KBM-7 (cell line): ENCODE results near the gene SLAMF8.

Experiments
- DNase-seq: peaks from one replicate; pipeline ENCODE4 v3.0.0-alpha.2; 2015
- in situ Hi-C: fragments of 300-500 bp; cut with MboI; formaldehyde crosslinking; loops from 2 replicates; pipeline ENCODE4 v1.14.3; 2020; ENCODE audit warnings: low sequenced_read_pairs, low pct_unique_long_range_greater_than_20kb, mixed read lengths

The SLAMF8 gene

DNA sequence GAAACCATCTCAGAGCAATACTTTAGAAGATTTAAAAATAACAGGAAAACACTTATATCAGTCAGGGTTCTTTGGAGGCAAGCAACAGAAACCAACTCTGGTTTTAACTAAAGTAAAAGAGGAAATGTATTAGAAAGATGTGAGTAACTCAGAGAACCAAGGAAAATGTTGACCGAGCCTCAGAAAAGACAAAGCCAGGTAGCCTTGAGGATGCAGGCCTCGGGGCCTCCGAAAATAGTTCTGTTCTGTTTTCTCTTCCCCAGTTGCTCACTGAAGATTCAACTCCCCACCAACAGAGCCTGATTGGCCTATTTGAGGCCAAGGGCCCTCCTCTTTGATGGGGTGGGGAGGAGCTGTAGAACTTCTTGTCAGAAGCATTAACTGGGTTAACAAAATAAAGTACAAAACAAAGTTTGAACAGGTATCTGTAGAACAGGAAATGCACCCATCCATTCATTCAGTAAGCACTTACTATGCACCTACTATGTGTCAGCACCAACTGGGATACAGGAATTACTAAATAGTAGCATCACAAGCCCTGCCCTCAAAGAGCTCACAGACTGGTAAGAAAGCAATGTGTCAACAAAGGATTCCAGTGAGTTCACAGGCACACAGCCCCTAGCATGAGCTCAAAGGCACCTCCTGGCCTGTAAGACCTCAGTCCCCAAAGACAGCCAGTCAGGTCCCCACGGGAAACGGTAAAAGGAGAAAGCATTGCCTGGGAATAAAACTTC lies 12.6 kb downstream of the SLAMF8 start:
- DNase-seq = no peak

DNA sequence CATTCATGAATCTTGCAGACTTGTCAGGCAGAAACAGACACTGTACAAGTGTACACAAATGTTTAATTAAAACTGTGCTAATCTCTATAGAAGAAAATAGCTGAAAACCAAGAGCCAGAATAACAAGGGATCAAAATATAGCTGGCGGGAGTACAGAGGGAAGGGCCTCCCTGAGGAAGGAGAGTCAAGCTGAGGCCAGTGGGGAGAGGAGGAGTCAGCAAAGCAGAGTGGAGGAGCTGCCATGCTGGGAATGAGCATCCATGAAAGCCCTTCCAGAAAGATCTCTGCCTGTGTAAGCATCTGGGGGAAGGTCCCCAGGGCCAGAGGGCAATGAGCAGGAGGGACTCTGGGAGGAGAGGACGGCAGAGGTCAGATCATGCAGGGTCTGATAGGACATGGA lies 15.1 kb downstream of the SLAMF8 start:
- in situ Hi-C loops = no loop called here
- no peak for DNase-seq

More for the DNA sequence above, 12.6 kb downstream of the SLAMF8 start:
- in situ Hi-C loops = no loop called here

DNA sequence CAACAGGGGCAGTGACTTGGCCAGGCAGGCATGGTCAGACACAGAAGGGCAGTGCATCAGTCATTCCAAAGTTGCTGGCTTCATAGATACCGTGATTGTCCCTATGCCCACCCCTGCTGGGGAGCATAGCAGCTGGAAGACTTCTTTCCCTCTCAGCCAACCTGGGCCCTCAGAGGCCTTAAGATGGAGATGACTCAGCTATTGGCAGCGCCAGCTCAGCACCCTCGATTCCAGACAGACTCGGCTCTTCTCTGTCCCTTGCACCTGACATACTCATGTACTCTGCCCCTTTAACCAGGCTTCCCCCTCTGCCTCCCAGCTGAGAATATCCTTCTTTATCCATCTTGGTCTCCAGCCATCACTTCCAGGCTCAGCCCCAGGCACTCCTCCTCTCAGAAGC lies 16.8 kb downstream of the SLAMF8 start:
- in situ Hi-C loops = no loop called here
- no peak for DNase-seq

DNA sequence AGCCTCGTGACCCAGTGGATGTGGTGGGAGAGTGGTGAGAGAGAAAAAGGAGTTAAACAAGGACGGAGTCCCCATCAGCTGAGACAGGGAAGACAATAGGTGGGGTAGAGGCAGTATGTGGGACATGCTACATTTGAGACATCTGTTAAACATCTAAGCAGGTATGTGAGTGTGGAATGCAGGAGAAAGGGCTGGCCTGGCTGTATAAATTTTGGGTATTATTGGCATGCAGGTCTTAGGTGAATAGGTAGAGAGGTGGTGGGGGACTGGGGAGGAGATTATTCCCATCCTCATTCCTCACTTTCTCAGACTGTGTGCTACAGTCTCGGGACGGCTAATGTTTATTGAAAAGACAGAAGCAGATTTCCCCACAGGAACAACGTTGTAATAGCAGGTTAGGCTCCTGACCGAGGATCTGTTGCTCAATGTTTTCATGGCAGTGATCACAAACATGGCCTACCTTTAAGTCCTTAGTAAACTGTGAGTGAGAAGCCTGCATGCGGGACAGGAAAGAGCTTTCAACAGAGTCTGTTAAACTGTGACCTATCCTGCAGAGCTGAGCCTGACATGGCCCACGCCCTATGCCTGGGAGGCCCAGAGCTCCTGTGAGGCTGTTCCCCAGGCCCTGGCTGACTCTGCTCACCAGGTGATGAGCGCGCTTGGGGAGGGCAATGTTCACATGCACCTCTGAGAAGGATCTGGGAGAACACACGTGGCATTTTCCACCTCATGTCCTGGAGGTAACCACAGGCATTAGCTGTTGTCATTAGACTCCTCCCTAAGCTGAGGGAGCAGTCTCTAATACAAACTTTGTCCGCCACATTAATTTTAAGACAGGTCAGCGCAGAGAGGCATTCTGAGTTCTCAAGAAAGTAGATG lies 19.3 kb downstream of the SLAMF8 start:
- in situ Hi-C loops = no loop called here
- DNase-seq = no peak

DNA sequence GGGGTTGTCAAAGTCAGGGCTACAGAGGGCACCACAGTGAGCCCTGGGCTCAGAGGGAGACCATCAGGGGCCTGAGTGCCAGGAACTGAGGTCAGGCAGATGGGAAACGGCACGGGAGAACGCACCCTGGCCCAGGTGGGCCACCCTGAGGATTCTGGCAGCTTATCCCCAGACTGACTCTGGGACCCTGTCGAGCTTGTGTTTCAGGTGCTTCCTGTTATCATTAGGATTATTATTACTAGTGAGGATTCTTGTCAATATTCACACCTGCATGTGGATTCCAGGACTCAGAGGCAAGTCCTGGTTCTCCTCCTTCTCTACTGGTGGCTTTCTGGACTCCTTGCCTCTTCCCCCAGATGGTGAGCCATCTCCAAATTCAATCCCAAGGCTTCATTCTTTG lies 20.6 kb downstream of the SLAMF8 start:
- DNase-seq = no peak
- in situ Hi-C loops = no loop called here

DNA sequence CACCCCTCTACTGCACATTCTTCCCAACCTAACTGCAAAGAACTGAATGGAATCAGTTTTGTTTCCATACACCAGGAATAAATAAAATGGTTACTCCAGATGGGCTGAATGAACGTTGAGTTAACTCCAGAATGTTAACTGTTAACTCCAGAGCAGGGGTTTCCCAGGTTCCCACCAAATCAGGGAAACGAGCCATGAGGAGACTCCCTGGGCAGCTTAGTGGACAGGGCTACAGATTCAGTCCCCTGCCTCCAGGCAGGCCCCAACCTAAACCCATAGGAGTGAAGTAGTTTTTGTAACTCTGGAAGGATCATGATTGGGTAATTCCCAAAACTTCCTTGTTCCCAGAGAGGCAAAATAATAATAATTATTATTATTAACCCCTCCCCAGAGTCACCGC lies 21.7 kb downstream of the SLAMF8 start:
- DNase-seq = no peak

DNA sequence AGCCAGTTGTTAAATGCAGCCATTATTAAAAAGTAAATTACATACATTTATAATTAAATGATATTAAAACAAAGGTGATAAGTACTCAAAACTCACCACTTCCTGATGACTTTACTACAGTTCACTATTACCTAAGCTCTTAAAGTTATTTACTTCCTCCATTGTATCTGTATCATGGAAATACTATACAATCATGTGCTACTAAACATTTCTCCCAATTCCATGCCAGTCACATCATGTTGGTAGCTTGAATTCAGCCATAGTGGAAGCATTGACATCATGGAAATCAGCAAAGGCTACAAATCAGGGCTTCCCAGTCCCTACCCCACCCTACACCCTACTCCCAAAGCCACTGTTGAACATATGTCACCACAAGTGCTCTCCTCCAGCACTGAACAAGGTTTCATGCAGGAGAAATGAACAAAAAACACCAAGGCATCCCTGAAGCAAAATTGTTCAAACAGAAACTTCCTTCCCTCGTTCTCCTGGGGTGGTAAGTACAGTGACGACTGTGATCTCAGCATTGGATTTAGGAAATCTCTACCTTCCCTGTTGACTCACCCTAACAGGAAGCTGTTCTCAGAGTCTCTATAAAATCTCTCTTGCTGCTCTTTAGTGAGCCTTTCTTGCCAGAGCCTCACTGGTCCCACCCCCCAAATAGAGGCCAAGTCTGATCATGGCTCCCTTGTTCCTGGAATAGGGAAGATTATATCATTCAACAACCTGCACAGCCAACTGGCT lies 23.1 kb downstream of the SLAMF8 start:
- DNase-seq = no peak
- in situ Hi-C loops = no loop called here

More for the DNA sequence above, 21.7 kb downstream of the SLAMF8 start:
- in situ Hi-C loops = no loop called here

DNA sequence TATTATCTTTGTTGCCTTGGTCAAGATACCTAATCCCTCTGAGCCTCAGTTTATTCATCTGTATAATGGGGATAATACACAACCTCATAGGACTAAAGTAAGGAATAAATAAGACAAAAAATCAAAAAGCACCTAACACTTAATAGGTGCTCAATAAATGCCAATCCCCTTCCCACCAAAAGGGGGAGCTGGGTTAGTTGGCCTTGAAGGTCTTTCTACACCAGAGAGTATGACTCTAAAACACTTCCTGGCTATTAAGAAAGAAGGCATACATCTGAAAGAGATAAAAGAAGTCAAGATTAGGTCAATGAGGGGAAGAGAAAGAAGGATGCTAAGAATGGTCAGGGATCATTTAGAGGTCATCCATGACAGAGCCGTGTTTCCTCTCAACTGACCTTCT lies 24.7 kb downstream of the SLAMF8 start:
- in situ Hi-C loops = no loop called here
- DNase-seq = no peak

DNA sequence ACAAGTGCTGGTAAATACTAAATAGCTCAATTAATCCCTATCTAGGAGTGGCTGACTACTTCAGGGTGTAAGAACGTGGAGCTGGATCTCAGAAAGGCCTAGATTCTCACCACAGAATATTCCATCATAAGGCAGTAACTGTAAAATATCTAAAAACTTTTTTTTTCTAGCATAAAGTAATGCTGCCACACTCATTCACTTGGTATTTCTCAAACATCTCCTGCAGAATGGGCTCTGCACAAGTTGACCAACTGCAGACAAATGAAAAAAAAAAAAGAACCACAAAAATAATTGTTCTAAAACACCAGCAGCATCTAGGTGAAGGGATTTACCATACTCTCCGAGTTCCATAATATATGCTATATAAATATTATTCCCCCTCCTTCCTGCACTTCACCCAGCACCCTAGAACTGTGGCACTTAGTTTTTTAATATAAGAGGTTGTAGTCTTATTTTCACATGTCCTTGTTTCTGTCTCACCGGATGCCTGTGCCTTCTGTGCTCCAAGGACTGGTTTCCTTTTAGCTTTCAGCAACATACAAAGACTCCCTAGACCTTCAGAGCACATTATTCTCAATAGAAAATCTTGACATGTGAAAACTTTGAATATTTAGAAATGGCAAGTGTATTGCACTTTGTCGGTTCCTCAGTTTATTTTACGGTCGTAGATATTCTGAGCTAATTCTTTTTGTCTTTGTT lies 26.9 kb downstream of the SLAMF8 start:
- DNase-seq = no peak
- in situ Hi-C loops = no loop called here

DNA sequence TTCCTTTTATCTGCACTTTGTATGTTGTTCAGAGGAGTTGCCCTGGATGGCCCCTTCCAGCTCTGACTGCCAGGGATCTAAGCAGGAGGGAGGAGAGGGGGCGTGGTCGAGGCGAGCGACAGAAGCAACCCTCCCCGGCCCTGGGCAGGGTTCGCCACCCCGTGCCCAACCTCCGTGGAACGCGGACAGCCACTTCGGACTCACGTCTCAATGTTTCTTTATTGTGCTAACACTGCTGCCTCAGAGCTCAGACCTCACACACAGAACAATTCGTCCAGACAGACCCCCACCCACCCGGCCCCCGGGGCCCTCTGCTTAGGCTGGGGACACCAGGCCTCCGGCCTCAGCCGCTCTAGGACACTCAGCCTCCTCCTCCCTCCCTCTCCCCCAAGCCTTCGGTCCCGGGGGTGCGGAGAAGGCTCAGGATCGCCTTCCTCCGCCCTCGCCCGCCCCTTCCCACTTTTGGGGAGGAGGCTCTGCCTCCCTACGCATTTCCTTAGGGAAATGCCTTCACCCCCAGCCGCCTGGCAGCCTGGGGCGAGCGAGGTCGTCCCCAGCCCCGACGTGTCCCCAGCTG lies 27.5 kb downstream of the SLAMF8 start:
- no peak for DNase-seq
- in situ Hi-C loops = no loop called here

DNA sequence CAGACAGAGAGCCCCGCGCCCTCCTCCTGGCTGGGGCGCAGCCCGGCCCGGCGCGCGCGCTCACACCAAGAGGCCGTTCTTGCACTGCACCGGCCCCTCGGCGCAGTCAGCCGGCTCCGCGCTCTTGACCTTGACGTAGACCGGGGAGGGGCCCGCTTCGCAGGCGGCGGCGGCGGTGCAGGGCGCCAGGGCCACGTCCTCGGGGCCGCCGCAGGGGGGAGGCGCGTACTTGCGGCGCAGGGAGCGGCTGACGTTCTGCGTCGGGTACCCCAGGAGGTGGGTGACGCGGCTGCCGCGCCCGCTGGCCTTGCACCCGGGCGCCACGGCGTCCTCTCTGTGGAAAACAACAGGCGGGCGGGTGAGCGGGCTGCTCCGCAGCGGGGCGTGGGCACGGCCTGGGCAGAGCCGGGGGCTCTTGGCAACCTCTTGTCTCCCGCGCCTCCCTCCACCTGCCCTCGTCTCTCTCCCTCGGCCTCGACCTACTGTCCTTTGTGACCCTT lies 28.1 kb downstream of the SLAMF8 start:
- in situ Hi-C loops = no loop called here
- peak; percentile 36 for DNase-seq

DNA sequence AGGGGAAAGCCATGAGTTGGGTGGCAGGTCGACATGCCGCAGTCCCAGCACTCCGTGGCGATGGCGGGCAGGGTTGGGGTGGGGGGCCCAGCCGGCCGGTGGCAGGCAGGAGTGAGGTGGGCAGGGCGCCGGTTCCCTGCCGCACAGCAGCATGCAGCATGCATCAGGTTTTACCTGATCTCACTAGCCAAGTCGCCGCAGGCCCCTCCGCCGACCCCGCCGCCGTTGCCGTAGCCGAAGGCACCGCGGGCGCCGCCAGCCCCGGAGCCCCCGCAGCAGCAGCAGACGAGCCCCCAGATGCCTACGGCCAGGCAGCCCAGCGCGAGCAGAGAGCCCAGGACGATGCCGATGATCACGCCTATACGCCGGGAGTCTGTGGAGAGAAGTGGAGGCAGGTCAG lies 29.0 kb downstream of the SLAMF8 start:
- in situ Hi-C loops = no loop called here
- DNase-seq = no peak

DNA sequence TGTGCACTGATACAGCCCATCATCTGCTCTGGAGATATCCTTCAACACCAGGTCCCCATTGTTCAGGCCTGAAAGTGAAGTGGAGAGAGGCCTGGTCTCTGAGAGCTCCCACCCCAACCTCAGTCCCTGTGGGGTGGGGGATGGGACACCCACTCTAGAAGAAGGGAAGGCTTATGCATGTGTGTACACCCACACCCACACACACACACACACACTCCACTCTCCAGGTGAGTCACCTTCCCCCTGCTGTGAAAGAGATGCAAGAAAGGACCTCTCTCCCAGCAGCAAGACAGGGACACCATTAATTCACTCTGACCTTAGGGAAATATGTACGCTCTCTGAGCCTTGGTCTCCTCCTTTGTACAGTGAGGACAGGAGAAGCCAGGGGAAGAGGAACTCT lies 29.9 kb downstream of the SLAMF8 start:
- no peak for DNase-seq
- in situ Hi-C loops = no loop called here

DNA sequence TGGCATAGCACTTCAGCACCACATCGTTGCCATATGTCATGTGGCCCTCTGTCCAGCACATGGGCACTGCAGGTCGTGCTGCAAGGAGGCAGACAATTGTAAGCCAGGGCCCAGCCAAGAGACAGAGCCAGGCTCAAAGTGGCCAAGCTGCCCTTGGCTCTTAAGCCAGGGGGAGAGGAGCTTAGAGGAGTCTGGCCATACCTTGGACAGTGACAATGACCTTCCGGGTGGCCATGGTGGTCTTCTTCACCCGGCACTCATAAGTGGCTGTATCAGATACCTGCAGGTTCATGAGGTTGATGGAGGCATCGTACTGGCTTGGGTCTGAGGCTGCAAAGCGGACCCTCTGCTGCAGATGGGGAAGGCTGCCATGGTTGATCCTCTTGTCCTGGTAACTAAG lies 31.2 kb downstream of the SLAMF8 start:
- in situ Hi-C loops = no loop called here
- DNase-seq = no peak

DNA sequence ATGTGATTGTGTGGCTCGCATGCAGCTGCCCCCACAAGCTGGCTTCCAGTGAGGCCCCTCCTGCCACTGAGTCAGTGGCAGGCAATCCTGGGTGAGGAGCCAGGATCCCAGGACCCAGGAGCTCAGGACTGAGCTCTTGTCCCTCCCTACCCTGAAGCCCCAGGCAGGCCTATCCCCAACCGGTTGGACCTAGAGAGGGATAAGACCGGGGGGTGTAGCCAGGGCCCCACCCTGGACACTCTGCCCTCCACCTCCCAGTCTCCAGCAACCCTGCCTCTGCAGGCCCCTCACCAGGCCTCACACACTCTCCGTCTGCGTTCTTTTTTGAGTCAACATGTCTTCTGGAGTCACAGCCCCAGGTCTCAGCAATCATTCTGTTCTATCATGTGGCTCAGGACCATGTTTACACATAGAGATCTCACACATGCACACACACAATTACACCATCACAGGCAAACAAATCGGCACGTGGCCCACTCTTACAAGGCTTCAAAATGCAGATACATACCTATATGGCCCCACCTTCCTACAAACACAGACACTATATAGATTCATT lies 33.2 kb downstream of the SLAMF8 start:
- DNase-seq = no peak
- in situ Hi-C loops = no loop called here

DNA sequence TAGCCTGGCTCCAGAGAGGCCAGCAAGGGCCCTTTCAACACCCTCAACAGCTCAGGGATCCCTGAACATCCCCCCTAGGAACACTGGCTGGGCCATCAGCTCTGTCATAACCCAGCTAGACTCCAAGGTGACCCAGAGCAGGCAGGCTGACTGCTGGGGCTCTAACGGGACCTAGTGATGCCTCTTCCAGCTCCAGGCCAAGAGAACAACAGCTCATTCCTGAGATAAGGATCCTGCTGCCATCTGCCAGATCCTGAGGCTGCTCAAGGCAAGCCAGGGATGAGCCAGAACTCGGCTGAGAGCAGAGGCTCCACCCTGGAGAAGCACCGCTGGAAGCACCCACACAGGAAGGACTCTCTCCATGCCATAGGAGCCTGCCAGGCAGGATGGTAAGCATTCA lies 33.8 kb downstream of the SLAMF8 start:
- in situ Hi-C loops = no loop called here
- no peak for DNase-seq

DNA sequence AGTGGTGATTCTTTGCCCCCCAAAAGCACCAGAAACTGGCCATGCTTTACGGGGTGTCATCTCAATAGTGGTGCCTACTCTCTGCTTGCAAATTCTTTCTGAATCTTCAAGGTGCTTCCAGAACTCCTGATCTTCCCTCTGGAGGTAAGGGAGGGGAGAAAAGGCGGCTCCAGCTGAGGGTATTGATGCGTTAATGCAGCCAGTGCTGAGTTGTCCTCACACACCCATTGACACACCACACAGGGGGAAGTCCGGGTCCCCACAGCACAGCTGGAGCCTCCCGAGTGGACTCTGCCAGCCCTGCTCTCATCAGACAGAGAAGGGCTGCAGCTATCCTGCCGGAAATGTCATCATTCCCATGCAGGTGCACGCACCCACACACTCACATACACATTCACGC lies 34.5 kb downstream of the SLAMF8 start:
- in situ Hi-C loops = no loop called here
- DNase-seq = no peak

DNA sequence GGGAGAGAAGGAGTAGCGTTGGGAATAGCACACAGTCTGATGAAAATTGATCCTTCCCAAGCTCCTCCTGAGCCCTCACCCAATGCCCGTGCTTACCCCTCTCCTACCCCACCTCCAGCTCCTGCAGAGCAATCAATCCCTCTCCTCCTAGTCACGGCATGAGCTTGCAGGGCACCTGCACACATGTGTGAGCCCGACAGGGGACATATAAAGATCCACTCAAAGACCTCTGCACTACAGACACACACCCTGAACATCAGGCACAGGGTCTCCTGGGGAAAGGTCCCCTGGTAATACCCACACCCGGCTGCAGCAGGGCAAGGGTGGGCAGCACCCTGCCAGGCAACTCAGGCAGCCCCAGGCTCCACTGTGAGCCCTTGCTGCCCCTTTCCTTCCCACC lies 35.4 kb downstream of the SLAMF8 start:
- in situ Hi-C loops = no loop called here
- no peak for DNase-seq

DNA sequence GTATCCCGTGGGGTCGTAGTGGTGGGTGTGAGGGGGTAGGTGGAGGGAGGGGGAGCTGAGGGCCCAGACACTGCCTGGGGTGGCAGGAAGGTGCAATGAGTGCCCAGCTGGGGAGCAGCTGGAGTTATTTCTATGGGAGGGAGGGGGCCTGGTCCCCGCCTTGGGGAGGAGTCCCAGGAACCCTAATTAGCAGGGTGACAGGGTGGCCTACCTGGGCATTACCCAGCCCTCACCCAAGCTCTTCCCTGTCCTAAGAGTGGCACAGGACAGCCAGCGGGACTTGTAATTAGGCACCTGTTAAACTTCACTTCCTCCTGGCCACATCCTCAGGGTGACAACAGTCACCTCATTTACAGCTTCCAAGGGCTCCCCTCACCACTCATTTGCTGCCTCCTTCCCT lies 35.9 kb downstream of the SLAMF8 start, which contains the start of gene VSIG8:
Gene VSIG8, minus strand, starts transcription at position 101 of the 400 bp plus-strand sequence. CDS start 136 bp downstream, outside the sequence.
- in situ Hi-C loops = no loop called here
- DNase-seq = no peak
